ENCODE results near the gene ASPRV1. TPM values are rescaled to one million over a fixed set of nuclear protein-coding genes. Genes with fewer than 3 reads are reported as not detected.
"Not testable (repeated sequence)": the region's sequence is repeated elsewhere in the genome, so short reads cannot be mapped to it uniquely, and the experiment has no call there.

ASPRV1 gene
- total RNA-seq, 1 experiment from 2014 or later, result not detected

DNA sequence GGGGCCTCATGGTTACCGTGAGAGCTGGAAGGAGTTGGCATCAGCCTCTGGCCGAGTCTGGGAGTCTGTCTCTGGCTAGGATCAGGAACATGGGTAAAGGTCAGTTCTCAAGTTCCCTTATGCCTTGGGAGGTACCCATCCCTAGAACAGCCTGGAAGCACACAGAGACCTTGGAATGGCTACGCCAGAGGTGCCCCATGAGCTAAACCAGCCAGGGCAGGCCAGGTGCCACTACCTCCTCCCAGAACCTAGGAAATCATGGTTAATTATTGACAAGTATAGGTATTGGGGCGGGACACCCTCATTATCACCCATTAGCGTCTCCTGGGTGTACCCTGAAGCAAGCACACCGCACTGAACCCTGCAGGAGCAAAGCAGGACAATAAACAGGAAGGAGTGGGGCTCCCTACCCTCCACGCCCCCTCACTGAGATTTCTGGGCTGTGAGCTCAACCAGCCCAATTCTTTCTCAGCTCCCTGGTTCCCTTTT, 3.0 kb upstream of the ASPRV1 start:
- DNase-seq (ENCODE audit: extremely low read depth, low read depth), result no peak

GRCh38 chr2:69962986-69963730, 1.7 kb upstream of the ASPRV1 start:
- no peak for DNase-seq (ENCODE audit: extremely low read depth, low read depth)

DNA sequence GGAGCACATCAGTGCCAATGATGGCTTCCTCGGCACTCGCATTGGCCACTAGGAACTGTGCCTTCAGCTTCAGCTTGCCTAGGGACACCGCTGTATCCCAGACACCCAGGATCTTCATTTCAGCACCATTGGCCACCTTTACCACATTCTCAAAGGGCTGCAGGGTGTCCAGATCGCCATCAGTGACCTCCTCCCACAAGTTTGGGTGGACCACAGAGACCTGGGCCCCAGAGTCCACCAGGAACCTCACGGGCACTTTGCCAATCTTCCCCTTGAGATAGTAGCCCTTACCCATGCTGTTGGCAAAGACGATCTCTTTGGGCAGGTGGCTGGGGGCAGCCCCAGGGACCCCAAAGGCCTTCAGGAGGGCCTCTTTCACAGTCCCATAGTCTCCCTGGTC, 610 bp downstream of the ASPRV1 start:
- no peak for DNase-seq (ENCODE audit: extremely low read depth, low read depth)

- no peak for DNase-seq (ENCODE audit: extremely low read depth, low read depth)
Measured at GRCh38 chr2:69959425-69959824, 2.0 kb downstream of the ASPRV1 start.

DNA sequence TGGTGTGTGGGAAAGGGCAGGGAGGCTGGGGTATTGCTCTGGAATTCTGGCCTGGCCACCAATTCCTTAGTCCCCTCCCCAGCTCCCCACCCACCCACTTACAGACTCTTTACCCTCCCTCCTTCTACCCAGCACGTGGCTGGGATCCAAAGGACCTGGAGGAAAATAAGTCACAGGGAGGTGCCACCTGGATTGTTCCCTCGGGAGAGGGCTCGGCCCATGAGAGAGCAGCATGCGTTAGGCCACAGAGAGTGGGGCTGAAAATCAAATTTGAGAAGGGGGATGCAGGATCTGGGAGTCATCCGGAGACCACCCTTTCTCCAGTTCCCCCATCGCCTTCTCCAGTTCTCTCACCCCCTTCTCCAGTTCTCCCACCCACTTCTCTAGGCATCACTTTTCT, 3.0 kb downstream of the ASPRV1 start:
- DNase-seq (ENCODE audit: extremely low read depth, low read depth), result no peak

- DNase-seq (ENCODE audit: extremely low read depth, low read depth), result no peak
Measured at GRCh38 chr2:69957965-69958364, 3.5 kb downstream of the ASPRV1 start.

- no peak for DNase-seq (ENCODE audit: extremely low read depth, low read depth)
Measured at GRCh38 chr2:69956475-69956979, 4.9 kb downstream of the ASPRV1 start.

DNA sequence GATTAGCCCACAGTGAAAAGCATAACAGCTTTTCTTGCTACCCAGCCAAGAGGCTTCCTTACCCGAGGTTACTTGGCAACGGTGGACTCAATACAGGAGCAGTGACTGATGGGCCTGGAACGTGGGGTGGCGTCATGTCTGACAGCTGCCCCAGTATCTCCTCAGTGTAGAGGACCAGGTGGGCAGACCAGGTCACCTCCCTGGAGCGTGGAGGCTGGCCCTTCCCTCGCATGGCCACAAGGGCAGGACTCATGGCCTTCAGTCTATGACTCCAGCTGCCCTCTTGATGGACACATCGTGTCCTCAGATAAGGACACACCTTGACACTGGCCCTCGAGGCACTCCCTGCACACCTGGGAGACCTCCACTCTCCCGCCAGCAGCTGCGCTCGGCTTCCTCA, 6.4 kb downstream of the ASPRV1 start:
- no peak for DNase-seq (ENCODE audit: extremely low read depth, low read depth)

GRCh38 chr2:69954084-69954483, 7.3 kb downstream of the ASPRV1 start:
- no peak for DNase-seq (ENCODE audit: extremely low read depth, low read depth)

GRCh38 chr2:69952336-69953115, 8.9 kb downstream of the ASPRV1 start:
- DNase-seq (ENCODE audit: extremely low read depth, low read depth), result no peak

DNA sequence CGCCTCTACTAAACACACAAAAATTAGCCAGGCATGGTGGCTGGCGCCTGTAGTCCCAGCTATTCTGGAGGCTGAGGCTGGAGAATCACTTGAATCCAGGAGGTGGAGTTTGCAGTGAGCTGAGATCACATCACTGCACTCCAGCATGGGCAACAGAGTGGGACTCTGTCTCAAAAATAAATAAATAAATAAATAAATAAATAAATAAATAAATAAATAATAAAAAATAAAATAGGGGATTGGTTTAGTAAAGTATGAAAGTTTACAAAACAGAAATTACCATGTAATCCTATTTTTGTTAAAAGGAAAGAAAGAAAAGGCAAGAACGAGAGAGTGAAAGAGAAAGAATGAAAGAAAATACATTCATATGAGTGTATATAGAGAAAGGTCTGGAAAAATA, 10.8 kb downstream of the ASPRV1 start:
- not testable (repeated sequence) for DNase-seq (ENCODE audit: extremely low read depth, low read depth)

DNA sequence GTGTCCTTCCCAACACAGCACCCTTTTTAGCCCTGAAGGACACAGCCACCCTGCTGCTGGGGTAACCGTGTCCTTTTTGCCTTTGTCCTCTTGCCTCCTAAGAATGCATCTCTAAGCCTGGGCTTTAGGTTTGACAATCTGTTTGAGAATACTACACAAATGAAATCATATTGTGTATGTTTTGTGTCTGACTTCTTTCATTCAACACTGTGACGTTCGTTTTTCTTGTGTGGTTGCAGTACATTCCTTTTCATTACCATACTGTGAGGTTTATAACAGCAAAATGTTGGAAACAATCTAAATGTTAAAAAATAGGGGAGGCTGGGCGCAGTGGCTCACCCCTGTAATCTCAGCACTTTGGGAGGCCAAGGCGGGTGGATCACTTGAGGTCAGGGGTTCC, 11.2 kb downstream of the ASPRV1 start:
- DNase-seq (ENCODE audit: extremely low read depth, low read depth), result no peak

DNA sequence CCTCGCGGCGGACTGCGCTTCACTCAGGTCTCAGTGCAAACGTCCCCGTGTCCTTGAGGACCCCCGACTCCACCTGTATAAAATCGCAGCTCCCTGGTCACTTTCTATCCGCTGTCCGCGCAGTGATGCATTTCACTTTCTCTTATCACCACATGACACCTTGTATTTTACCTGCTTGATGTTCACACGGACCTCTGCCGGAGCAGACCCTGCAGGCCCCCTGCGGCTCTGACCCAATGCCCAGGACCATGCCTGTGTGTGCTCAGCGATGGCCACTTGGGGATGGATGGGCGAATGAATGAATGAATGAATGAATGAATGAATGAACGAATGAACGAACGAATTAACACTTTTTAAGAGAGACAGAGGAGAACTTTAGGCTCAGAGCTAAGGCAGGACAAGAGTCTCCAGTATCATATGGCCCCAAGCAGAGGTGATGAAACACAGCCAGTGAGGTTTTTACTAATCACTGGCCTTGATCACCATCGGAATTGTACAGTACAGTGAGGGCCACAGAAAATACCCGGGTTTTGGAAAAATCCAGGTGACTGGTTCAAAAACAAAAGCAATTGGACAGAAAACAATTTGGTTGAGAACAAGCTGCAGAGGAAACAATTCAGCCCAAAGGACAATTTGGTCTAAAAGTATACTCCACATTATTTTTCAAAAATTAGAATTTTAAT, 12.3 kb downstream of the ASPRV1 start:
- no peak for DNase-seq (ENCODE audit: extremely low read depth, low read depth)

- DNase-seq (ENCODE audit: extremely low read depth, low read depth), result no peak
Measured at GRCh38 chr2:69948032-69948962, 13.1 kb downstream of the ASPRV1 start.

DNA sequence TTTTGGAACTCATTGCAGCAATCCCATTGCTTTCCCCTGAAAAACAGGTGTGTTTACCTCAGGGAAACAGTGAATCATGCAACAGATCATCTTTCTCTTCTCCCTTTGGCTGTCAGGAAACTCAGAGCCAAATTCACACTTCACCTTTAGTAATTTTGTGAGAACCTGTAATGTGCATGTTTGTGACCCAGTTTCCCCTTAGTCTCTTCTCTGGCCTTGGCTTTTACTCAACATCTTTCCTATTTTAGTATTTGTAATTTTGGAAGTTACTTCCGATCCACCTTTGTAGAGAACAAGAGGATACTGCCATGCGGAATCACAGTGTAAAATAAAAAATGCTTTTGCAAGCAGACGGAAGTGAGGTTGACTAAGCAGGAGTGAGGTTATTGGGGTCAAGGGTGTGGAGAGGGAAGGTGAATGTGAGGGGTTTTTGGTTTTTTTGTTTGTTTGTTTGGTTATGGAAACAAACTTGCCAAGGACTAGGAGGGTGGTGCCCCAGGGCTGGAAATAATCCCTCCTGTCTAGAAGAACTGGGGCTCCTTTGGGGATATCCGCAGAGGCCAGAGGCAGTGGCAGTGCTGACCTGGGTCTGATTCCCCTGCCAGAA, 14.0 kb downstream of the ASPRV1 start:
- DNase-seq (ENCODE audit: extremely low read depth, low read depth), result no peak

- peak; percentile 34 for DNase-seq (ENCODE audit: extremely low read depth, low read depth)
Measured at GRCh38 chr2:69946351-69947324, 14.8 kb downstream of the ASPRV1 start.

- no peak for DNase-seq (ENCODE audit: extremely low read depth, low read depth)
Measured at GRCh38 chr2:69945941-69946340, 15.5 kb downstream of the ASPRV1 start.

DNA sequence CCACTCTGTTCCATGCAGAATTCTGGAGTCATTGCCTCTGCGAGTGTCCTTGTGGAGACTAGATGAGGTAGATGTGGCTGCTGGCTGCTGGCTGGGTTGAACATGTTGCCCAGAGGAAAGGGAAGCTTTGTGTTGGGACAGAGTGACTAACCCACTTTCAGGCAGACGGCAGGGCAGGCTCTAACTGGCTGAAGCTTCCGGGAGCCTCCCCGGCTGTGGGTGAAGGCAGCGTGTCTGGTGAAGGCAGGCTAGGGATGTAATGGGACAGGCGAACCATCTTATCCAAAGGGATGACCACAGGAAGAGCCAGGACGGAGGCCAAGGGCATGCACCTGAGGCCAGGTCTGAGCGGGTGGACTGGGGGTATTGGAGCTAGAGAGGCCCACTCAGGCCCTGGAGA, 16.0 kb downstream of the ASPRV1 start:
- DNase-seq (ENCODE audit: extremely low read depth, low read depth), result no peak

DNA sequence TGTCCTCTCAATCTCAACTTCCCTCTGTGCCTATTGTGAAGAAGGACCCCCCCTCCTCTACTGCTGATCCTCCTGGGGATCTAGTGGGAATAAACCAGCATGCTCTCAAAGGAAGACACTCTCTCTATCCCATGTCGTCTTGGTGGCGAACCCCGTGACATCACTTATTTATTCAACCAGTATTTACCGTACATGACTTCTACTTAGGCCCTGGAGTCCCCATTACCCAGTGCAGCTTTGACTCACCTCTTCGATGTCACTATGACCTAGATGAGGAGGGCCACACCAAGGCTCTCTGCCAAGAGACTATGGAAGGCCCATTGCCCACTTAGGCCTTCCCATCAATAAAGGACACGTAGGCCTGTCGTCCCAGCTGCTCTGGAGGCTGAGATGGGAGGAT, 16.7 kb downstream of the ASPRV1 start:
- DNase-seq (ENCODE audit: extremely low read depth, low read depth), result no peak

Measured in NCI-H460 (cell line).